GM21576 (cell line): ENCODE results near the gene GPR89A.
"Not testable (repeated sequence)": the region's sequence is repeated elsewhere in the genome, so short reads cannot be mapped to it uniquely, and the experiment has no call there.

Experiments
- ATAC-seq: cut with Tn5 transposase; IDR thresholded peaks from one replicate; pipeline ENCODE4 v1.9.1; 2021; ENCODE audit warnings: mild to moderate bottlenecking, moderate library complexity; ENCODE audit not compliant: unreplicated experiment

The GPR89A gene

DNA sequence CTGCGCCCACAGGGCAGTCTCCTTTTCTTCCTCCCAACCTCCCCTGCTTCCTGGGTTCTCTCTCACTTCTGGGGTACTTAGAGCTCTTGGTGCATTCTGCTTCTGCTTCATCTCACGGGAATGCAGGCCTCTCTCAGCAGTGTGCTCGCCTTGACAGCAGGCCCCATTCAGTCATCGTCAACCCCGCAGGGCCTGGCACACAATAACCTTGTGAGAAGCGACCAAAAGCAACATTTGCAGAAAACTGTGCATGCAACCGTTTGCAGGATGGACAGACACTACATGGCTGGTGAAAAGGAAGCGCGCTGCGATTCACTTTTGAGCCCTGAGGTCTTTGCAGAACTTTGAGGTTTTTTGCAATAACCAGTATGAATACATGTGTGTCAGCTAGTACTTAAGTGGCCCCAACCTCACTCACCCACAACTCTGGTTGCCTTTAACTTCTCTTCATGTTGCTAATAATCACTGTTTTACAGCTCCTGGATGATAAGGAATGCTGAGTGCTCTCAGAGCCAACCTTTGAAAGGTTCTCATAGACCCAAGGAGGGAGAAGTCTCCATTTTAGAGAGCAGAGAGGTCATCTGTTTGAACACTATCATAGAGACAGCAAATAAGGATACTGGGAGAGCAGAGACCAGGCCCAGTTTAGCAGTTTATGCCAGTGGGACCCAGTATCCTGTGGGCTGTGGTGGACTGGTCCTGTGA is 109.0 kb downstream of the GPR89A start:
- ATAC-seq, result no peak

DNA sequence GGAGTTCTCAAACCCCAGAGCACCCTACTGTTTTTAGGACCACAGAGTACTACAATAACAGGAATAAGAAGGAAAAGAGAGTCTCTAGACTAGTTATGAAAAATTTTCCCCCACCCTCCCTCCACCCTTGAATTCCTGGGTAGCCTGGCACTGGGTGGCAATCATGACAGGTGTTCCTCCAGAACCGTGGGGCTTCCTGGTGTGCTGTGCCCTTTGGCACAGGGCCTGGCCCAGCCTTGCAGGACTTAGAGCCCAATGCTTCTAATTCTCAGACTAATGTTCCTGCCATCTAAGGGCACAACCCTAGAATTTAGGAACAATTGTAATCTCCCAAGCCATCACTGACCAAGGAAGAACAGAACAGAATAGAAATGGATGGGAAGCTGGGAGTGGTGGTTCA is 110.0 kb downstream of the GPR89A start:
- no peak for ATAC-seq

DNA sequence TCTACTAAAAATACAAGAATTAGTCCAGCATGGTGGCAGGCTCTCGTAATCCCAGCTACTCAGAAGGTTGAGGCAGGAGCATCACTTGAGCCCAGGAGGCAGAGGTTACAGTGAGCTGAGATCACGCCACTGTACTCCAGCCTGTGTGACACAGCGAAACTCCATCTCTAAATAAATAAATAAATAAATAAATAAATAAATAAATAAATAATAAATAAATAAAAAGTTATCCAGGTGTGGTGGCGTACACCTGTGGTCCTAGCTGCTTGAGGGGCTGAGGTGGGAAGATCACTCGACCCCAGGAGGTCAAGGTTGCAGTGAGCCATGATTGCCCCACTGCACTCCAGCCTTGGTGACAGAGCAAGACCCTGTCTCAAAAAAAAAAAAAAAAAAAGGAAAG is 110.7 kb downstream of the GPR89A start:
- not testable (repeated sequence) for ATAC-seq

DNA sequence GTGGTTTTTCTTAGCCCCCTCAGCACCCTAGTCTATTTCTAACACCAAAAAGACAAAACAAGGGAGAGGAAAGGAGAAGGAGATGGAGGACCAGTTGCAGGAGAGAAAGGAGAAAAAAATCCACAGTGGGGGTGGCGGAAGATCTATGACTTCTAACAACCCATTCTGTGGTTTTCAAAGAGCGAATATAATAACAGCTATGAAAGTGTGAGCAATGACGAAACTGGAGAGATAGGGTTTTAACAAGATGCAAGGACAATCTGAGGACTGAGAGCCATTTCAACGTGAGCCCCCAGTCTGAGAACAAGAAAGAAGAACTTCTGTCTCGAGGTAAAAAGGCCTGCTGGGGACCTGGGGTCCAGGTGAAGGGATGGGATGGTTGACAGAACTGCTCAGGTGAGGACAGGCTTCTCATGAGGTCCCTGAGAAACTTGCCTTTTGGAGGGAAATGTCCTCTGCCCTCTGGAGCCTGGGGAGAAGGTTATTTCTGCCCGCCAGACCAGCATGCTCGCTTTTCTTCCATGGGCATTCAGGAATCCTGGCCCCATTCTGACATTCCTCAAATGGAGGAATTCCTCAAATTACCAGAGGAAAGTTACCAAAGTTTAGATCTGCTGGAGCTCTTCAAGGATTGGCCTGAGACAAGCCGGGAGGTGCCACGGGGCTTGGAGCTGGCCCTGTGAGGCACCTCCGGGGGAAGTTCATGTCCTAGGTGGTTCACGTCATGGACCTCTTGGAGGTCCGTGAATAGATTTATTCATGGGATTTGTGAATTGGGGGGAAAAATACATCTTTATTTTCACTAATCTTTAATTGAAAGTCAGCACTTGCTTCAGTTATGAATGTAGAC is 111.7 kb downstream of the GPR89A start, which contains the start of gene CD160:
Gene CD160 (plus strand): TSS at position 270 of the 850 bp plus-strand sequence. CDS start 8,829 bp downstream, outside the sequence.
- ATAC-seq, result no peak
